H1 (cell line): ENCODE data around the gene LGALS9. TPM values are rescaled to one million over a fixed set of nuclear protein-coding genes. Genes with fewer than 3 reads are reported as not detected.

Experiments
- CTCF ChIA-PET: fragments of 300-600 bp; sonication (Branson Sonifier 250); formaldehyde crosslinking; loops from one replicate; lab custom pipeline; 2021; ENCODE audit not compliant: partially characterized antibody; lab: Charles Lee
- POLR2A ChIA-PET: fragments of 300-600 bp; sonication (Branson Sonifier 250); formaldehyde crosslinking; loops from one replicate; lab custom pipeline; 2021; ENCODE audit warnings: inconsistent platforms; ENCODE audit not compliant: partially characterized antibody; lab: Charles Lee
- DNase-seq, 2 experiments: peaks; one replicate each; pipeline versions ENCODE4 v3.0.0 to v3.0.0-alpha.2; 2010 to 2022; ENCODE audit warnings: low spot score in 2 of 2, low read depth in 1 of 2, mixed read lengths in 1 of 2
- FAIRE-seq: peaks from 2 replicates; lab custom pipeline; 2011; peaks lifted over from hg19 to GRCh38; lab: Jason Lieb, UNC
- H2AFZ ChIP-seq: 2 replicates; pipeline ENCODE4 v1.8.1; 2012; ENCODE audit warnings: low read length, inconsistent platforms
- H2AK5ac ChIP-seq: 2 replicates; pipeline ENCODE4 v1.6.1; 2013; ENCODE audit warnings: low read depth, low read length
- H2BK120ac ChIP-seq: replicated peaks from 2 replicates; pipeline ENCODE3; 2013; ENCODE audit warnings: low read depth, low read length, inconsistent platforms
- H2BK12ac ChIP-seq: 2 replicates; pipeline ENCODE4 v1.6.1; 2013; ENCODE audit warnings: low read depth, low read length
- H2BK15ac ChIP-seq: 2 replicates; pipeline ENCODE4 v1.6.1; 2013; ENCODE audit warnings: low read length
- H2BK20ac ChIP-seq: 2 replicates; pipeline ENCODE4 v1.6.1; 2013; ENCODE audit warnings: low read length
- H2BK5ac ChIP-seq: 2 replicates; pipeline ENCODE4 v1.6.1; 2013; ENCODE audit warnings: low read depth, low read length
- H3K14ac ChIP-seq: 2 replicates; pipeline ENCODE4 v1.6.1; 2013; ENCODE audit warnings: inconsistent platforms; ENCODE audit not compliant: insufficient read length
- H3K18ac ChIP-seq: 2 replicates; pipeline ENCODE4 v1.6.1; 2013; ENCODE audit warnings: low read length; ENCODE audit errors: extremely low read depth
- H3K23ac ChIP-seq: 2 replicates; pipeline ENCODE4 v1.6.1; 2013; ENCODE audit warnings: inconsistent platforms; ENCODE audit not compliant: insufficient read length
- H3K23me2 ChIP-seq: 2 replicates; pipeline ENCODE4 v1.6.1; 2013; ENCODE audit warnings: low read depth, low read length
- H3K27ac ChIP-seq: 2 replicates; pipeline ENCODE4 v1.6.1; 2011; ENCODE audit warnings: low read depth, low read length, inconsistent platforms
- H3K27me3 ChIP-seq, 4 experiments: replicated peaks in 1 of 4; 1 replicate in 1 of 4; 2 replicates in 3 of 4; pipeline versions ENCODE4 v1.6.1 to v1.8.1; 2011 to 2013; ENCODE audit warnings: low read length in 3 of 4, mild to moderate bottlenecking in 3 of 4, inconsistent platforms in 2 of 4, mixed read lengths in 2 of 4, moderate library complexity in 1 of 4; ENCODE audit not compliant: control insufficient read depth in 3 of 4, insufficient read depth in 3 of 4; ENCODE audit errors: extremely low read depth in 1 of 4
- H3K36me3 ChIP-seq, 4 experiments: 2 replicates each; pipeline versions ENCODE4 v1.6.1 to v1.8.1; 2011 to 2013; ENCODE audit warnings: mild to moderate bottlenecking in 4 of 4, low read length in 3 of 4, moderate library complexity in 2 of 4, control low read depth in 1 of 4, inconsistent platforms in 1 of 4; ENCODE audit not compliant: insufficient read depth in 4 of 4, control insufficient read depth in 2 of 4
- H3K4ac ChIP-seq: replicated peaks from 2 replicates; pipeline ENCODE3; 2013; ENCODE audit warnings: low read length, low read depth, mixed read lengths, inconsistent platforms; ENCODE audit not compliant: insufficient read length
- H3K4me1 ChIP-seq, 4 experiments: replicated peaks in 1 of 4; 1 replicate in 1 of 4; 2 replicates in 3 of 4; pipeline versions ENCODE4 v1.6.1 to v1.8.1; 2011 to 2013; ENCODE audit warnings: low read length in 3 of 4, inconsistent platforms in 2 of 4, mixed read lengths in 1 of 4; ENCODE audit not compliant: insufficient read depth in 4 of 4, control insufficient read depth in 3 of 4
- H3K4me2 ChIP-seq, 2 experiments: 2 replicates each; pipeline versions ENCODE4 v1.6.1 to v1.8.1; 2011 to 2013; ENCODE audit warnings: low read depth in 2 of 2, low read length in 2 of 2, control low read depth in 1 of 2, inconsistent platforms in 1 of 2, mild to moderate bottlenecking in 1 of 2; ENCODE audit not compliant: insufficient read depth in 1 of 2
- H3K4me3 ChIP-seq, 4 experiments: fragments of 200-600, 300-600 bp in 1 of 4; sonication (generic), shearing (Covaris generic), sonication (Bioruptor Twin) in 1 of 4; 2 replicates each; pipeline versions ENCODE4 v1.5.1 to v1.8.1; 2011 to 2016; ENCODE audit warnings: low read length in 4 of 4, low read depth in 3 of 4, control low read depth in 2 of 4, inconsistent platforms in 2 of 4, mild to moderate bottlenecking in 2 of 4, mixed read lengths in 1 of 4, moderate library complexity in 1 of 4; ENCODE audit not compliant: insufficient read depth in 2 of 4; ENCODE audit errors: extremely low read depth in 1 of 4
- H3K56ac ChIP-seq: replicated peaks from 2 replicates; pipeline ENCODE3; 2013; ENCODE audit warnings: low read depth, mild to moderate bottlenecking, mixed read lengths, low read length, inconsistent platforms; ENCODE audit not compliant: insufficient read length
- H3K79me1 ChIP-seq: 2 replicates; pipeline ENCODE4 v1.6.1; 2013; ENCODE audit warnings: low read depth, low read length, control low read depth
- H3K79me2 ChIP-seq, 2 experiments: 2 replicates each; pipeline versions ENCODE4 v1.6.1 to v1.8.1; 2012 to 2013; ENCODE audit warnings: low read length in 2 of 2, mild to moderate bottlenecking in 2 of 2, inconsistent platforms in 1 of 2; ENCODE audit not compliant: insufficient read depth in 2 of 2, control insufficient read depth in 1 of 2
- H3K9ac ChIP-seq, 4 experiments: replicated peaks in 1 of 4; 1 replicate in 1 of 4; 2 replicates in 3 of 4; pipeline versions ENCODE4 v1.6.1 to v1.8.1; 2011 to 2013; ENCODE audit warnings: low read depth in 3 of 4, low read length in 3 of 4, control low read depth in 2 of 4, mild to moderate bottlenecking in 2 of 4, moderate library complexity in 2 of 4, inconsistent platforms in 1 of 4; ENCODE audit errors: extremely low read depth in 1 of 4
- H3K9me3 ChIP-seq, 2 experiments: 2 replicates each; pipeline versions ENCODE4 v1.6.1 to v1.8.1; 2012 to 2013; ENCODE audit warnings: mild to moderate bottlenecking in 2 of 2, moderate library complexity in 2 of 2, control low read depth in 1 of 2, inconsistent platforms in 1 of 2, low read depth in 1 of 2, low read length in 1 of 2, mixed read lengths in 1 of 2; ENCODE audit not compliant: insufficient read depth in 2 of 2
- H4K20me1 ChIP-seq, 2 experiments: replicated peaks in 1 of 2; 2 replicates each; pipeline versions ENCODE3 to v1.8.1; 2011 to 2013; ENCODE audit warnings: inconsistent platforms in 2 of 2, low read length in 2 of 2, mild to moderate bottlenecking in 1 of 2; ENCODE audit not compliant: insufficient read depth in 2 of 2, control insufficient read depth in 1 of 2
- H4K5ac ChIP-seq: 2 replicates; pipeline ENCODE4 v1.6.1; 2013; ENCODE audit warnings: low read length, low read depth, mixed read lengths, inconsistent platforms; ENCODE audit not compliant: insufficient read length
- H4K8ac ChIP-seq: 2 replicates; pipeline ENCODE4 v1.8.0; 2013; ENCODE audit warnings: mild to moderate bottlenecking, moderate library complexity, low read length, inconsistent platforms; ENCODE audit not compliant: insufficient read depth; ENCODE audit errors: extremely low read depth
- H4K91ac ChIP-seq: replicated peaks from 2 replicates; pipeline ENCODE3; 2013; ENCODE audit warnings: low read length, mixed read lengths, inconsistent platforms; ENCODE audit not compliant: insufficient read length
- ASH2L ChIP-seq: fragments of 200-600, 300-600 bp; sonication (generic); IDR thresholded peaks from one replicate; pipeline ENCODE4 v1.7.1; 2017; ENCODE audit warnings: low read length
- CHD1 ChIP-seq: IDR thresholded peaks from 2 replicates; pipeline ENCODE4 v1.6.1; 2012; ENCODE audit warnings: low read depth, low read length, improper control_type of control experiment
- EGR1 ChIP-seq: IDR thresholded peaks from 2 replicates; pipeline ENCODE4 v1.6.1; 2011; ENCODE audit warnings: low read depth, low read length, borderline replicate concordance
- JUN ChIP-seq: IDR thresholded peaks from 2 replicates; pipeline ENCODE4 v1.6.1; 2011; ENCODE audit warnings: low read depth, mild to moderate bottlenecking, improper control_type of control experiment, low read length
- POLR2A ChIP-seq, 2 experiments: IDR thresholded peaks; 1 replicate in 1 of 2; 2 replicates in 1 of 2; pipeline ENCODE4 v1.6.1; 2011; ENCODE audit warnings: low read depth in 2 of 2, low read length in 2 of 2, mild to moderate bottlenecking in 2 of 2; ENCODE audit errors: control extremely low read depth in 1 of 2
- RAD21 ChIP-seq, 2 experiments: IDR thresholded peaks in 1 of 2; conservative IDR thresholded peaks in 1 of 2; 2 replicates each; pipeline ENCODE4 v1.6.1; 2011; ENCODE audit warnings: low read depth in 2 of 2, low read length in 2 of 2, improper control_type of control experiment in 1 of 2, inconsistent platforms in 1 of 2, mild to moderate bottlenecking in 1 of 2, moderate library complexity in 1 of 2
- RFX5 ChIP-seq: IDR thresholded peaks from 2 replicates; pipeline ENCODE4 v1.6.1; 2011; ENCODE audit warnings: low read depth, low read length, improper control_type of control experiment, borderline replicate concordance
- RXRA ChIP-seq: IDR thresholded peaks from 2 replicates; pipeline ENCODE4 v1.6.1; 2011; ENCODE audit warnings: low read depth, mild to moderate bottlenecking, low read length, moderate library complexity; ENCODE audit not compliant: insufficient read depth
- SP4 ChIP-seq: IDR thresholded peaks from 2 replicates; pipeline ENCODE4 v1.6.1; 2012; ENCODE audit warnings: low read length, inconsistent platforms
- WGBS, 2 experiments: shearing (Covaris generic) in 1 of 2; methylation state at CpG; one replicate each; pipeline versions ENCODE4 v1.1.6 to v1.1.7; 2013 to 2015; ENCODE audit warnings: low lambda C conversion rate in 2 of 2, mixed read lengths in 2 of 2, inconsistent platforms in 1 of 2, low coverage in 1 of 2, missing lambda C conversion rate in 1 of 2; ENCODE audit not compliant: insufficient replicate concordance in 2 of 2, insufficient coverage in 1 of 2, insufficient read length in 1 of 2; ENCODE audit errors: extremely low coverage in 1 of 2, missing lambda C conversion rate in 1 of 2; 5-methylcytosine and 5-hydroxymethylcytosine counted together
- polyA plus RNA-seq, 7 experiments: library from polyadenylated mRNA; depleted of rRNA in 3 of 7; stranded (reverse) in 5 of 7; unstranded in 2 of 7; fragments of >200 nt in 5 of 7; fragments of 200-250 nt in 2 of 7; gene quantifications; 1 replicate in 5 of 7; 2 replicates in 1 of 7; 4 replicates in 1 of 7; pipeline versions ENCODE4 v1.2.1 to v1.2.3, GENCODE V29; 2011 to 2013; ENCODE audit warnings: missing spikeins in 2 of 7, mixed read lengths in 2 of 7
- total RNA-seq: library from RNA; stranded (reverse); fragmentation: NEBNext Ultra II Directional; extraction: Animal tissue kit (Norgen Biotek cat#: 25700); gene quantifications from 2 replicates; pipeline ENCODE4 v1.2.1, GENCODE V29; 2021
- TF ChIP-seq, protein P1 (sequence below): IDR thresholded peaks from 2 replicates; pipeline ENCODE4 v1.6.1; 2011; ENCODE audit warnings: low read depth, mild to moderate bottlenecking, low read length; ENCODE audit not compliant: insufficient read depth
- TF ChIP-seq, protein P2 (sequence below): IDR thresholded peaks from 2 replicates; pipeline ENCODE4 v1.6.1; 2012; ENCODE audit warnings: low read length, inconsistent platforms

Gene LGALS9
- total and polyA plus RNA-seq, 2 of the 8 experiments (the other 6 are each of a cell fraction or from before 2014, with no cell fraction given) = 0.95 to 1.7 TPM

DNA sequence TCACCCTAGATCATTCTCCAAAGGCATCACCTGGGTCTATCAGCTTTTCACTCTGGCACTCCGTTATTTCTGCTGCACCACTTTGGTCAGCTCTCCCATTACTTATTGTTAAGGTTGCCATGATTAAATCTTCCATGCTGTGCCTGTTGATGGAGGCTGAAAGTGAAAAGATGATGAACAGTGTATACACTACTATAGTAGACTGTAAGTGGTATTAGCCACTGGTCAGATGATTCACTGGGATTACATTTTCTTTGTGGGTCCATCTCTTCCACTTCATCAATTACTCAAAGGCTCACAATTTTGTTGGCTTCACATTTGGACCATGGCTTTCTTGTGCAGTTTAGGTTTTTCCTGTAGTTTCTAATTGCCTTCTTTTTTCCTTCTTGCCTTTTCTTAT, 15.9 kb upstream of the LGALS9 start:
- H4K5ac ChIP-seq = no peak overlapping the region
- no peaks in the 10 kb centered on the region for H3K23me2 ChIP-seq
- no peak overlapping the region for H2AFZ ChIP-seq
- no peaks in the 10 kb centered on the region for H3K79me2 ChIP-seq
- peaks cover 5 to 14% (median 12%) of the 10 kb centered on the region in 4 experiments; a peak in 7 of 8 replicates for H3K36me3 ChIP-seq
- no peak overlapping the region for H3K4me2 ChIP-seq
- H3K4me1 ChIP-seq = no peaks in the 10 kb centered on the region
- H2BK12ac ChIP-seq = no peak overlapping the region
- H3K23ac ChIP-seq = no peak overlapping the region
- H4K91ac ChIP-seq = no peak overlapping the region
- H3K9ac ChIP-seq = no peak overlapping the region
- WGBS, 2 experiments = 85% methylated on average over 1 of the region's 1 CpG; no CpG with 5 or more reads in 1 of the 2 experiments
- H2BK5ac ChIP-seq = no peak overlapping the region
- no peaks in the 10 kb centered on the region for H3K27me3 ChIP-seq
- DNase-seq (no peak), FAIRE-seq (no peak)
- no peak overlapping the region for H2BK20ac ChIP-seq
- H4K8ac ChIP-seq = no peak overlapping the region
- no peak overlapping the region for H3K4me3 ChIP-seq
- peaks cover 0 to 1% of the 10 kb centered on the region in 2 experiments for H4K20me1 ChIP-seq
- no peak overlapping the region for H3K14ac ChIP-seq
- no peak overlapping the region for H2AK5ac ChIP-seq
- H3K4ac ChIP-seq = no peak overlapping the region
- no peak overlapping the region for H3K27ac ChIP-seq
- TF ChIP-seq, protein P1, sequence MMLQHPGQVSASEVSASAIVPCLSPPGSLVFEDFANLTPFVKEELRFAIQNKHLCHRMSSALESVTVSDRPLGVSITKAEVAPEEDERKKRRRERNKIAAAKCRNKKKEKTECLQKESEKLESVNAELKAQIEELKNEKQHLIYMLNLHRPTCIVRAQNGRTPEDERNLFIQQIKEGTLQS = no peak
- TF ChIP-seq, protein P2, sequence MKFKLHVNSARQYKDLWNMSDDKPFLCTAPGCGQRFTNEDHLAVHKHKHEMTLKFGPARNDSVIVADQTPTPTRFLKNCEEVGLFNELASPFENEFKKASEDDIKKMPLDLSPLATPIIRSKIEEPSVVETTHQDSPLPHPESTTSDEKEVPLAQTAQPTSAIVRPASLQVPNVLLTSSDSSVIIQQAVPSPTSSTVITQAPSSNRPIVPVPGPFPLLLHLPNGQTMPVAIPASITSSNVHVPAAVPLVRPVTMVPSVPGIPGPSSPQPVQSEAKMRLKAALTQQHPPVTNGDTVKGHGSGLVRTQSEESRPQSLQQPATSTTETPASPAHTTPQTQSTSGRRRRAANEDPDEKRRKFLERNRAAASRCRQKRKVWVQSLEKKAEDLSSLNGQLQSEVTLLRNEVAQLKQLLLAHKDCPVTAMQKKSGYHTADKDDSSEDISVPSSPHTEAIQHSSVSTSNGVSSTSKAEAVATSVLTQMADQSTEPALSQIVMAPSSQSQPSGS = no peak
- TF ChIP-seq EGR1 (no peak), ASH2L (no peak), RAD21 (IDR thresholded peaks at IDR 0.05 in 1 of 2, conservative IDR thresholded peaks at IDR 0.05 in 1 of 2; ENCODE audit: low read depth in 2 of 2, low read length in 2 of 2) (no peak), JUN (no peak), RXRA (no peak), POLR2A (IDR thresholded peaks at IDR 0.05; ENCODE audit: control extremely low read depth in 1 of 2, low read depth in 2 of 2, low read length in 2 of 2) (no peak), SP4 (no peak), CHD1 (no peak), RFX5 (no peak)
- TF ChIP-seq, all 59 proteins: peak for 0
- Histone ChIP-seq H3K9me3 (no peaks in the 10 kb centered on the region), H2BK15ac (no peak overlapping the region), H3K18ac (no peak overlapping the region), H3K56ac (no peak overlapping the region), H3K79me1 (no peaks in the 10 kb centered on the region), H2BK120ac (no peak overlapping the region)
- ChIA-PET POLR2A (no interaction called here), CTCF (interaction anchor here (1.3 to 7.2 kb wide), 8 partner anchors 9 to 169 kb away, joined by 4 to 52 read pairs (median 7); partner anchors contain the start of gene LGALS9)
